GM12865 (cell line): ENCODE measurements around the gene F11R.
"Not testable (repeated sequence)": the region's sequence is repeated elsewhere in the genome, so short reads cannot be mapped to it uniquely, and the experiment has no call there.

Source experiments
- DNase-seq: peaks from one replicate; pipeline ENCODE4 v3.0.0; 2010; ENCODE audit warnings: low read depth
- H3K4me3 ChIP-seq: 2 replicates; pipeline ENCODE4 v1.5.1; 2011; ENCODE audit warnings: mild to moderate bottlenecking, low read depth, low read length, control low read depth
- CTCF ChIP-seq: IDR thresholded peaks from 2 replicates; pipeline ENCODE4 v1.5.1; 2011; ENCODE audit warnings: low read length, control low read depth, low read depth, inconsistent platforms; ENCODE audit not compliant: insufficient read depth; ENCODE audit errors: missing control alignments

The F11R gene

GRCh38 chr1:160954158-160955104, 66.5 kb downstream of the F11R start, which contains the start of gene ITLN2:
Gene ITLN2, minus strand, starts transcription at chr1:160954809. Its CDS starts 68 bp downstream, at chr1:160954741.
- peak; percentile 73 for DNase-seq
- peak; percentile 87 for TF ChIP-seq CTCF
- H3K4me3 ChIP-seq, result no peak within 1 kb of the TSS

DNA sequence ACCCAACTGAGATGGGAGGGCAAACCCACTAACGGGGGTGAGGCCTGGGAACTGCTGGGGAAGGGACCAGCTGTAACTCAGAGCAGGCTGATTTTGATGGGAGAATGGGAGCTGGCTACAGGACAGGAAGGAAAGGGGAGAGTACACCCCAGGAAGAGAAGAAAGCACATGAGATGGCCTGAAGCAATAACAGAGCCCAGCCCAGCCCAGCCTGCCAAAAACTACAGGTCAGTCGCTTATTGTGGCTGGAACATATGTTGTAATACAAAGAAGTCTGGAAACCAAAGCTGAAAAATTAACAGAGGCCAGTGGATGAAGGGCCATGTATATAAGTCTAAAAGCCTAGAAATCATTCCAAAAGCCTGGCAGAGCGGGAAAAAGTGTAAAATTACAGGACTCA, 67.9 kb downstream of the F11R start:
- DNase-seq, result no peak
- H3K4me3 ChIP-seq, result no peak overlapping the region
- no peak for TF ChIP-seq CTCF

- no peak for DNase-seq
- no peak for TF ChIP-seq CTCF
- H3K4me3 ChIP-seq, result no peak overlapping the region
These were observed 68.8 kb downstream of the F11R start for GRCh38 chr1:160952129-160952510.

DNA sequence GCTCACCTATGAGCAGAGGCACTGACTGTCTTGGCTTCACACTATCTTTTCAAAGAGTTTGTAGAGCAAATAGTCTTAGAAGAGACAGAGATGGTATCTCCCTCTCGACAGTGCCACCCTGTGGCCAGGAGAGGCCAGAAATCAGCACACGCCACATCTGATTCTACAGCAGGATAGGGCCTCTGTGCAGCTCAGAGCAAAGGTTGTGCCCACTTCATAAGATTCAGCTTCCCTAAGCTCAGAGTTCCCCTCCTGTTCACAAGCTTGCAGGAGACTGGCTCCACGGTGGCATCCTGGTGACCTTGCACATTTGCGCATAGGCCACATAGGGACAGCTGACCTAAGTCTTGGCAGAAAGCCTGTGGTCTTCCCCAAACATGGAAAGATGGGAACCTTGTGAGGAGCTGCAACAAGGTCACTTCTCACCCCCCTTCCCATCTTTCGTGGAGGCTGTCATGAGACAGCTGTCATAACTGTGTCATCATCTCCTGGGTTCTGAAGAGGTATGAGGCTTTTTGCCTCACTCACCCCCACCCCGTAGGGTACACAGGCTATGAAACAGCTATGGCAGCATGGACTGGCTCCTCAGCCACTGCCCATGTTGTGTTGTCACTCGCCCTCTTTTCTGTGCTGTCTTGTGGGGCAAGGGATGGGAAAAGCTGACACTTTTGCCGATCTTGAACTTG, 69.4 kb downstream of the F11R start:
- H3K4me3 ChIP-seq, result no peak overlapping the region
- DNase-seq, result peak; percentile 79
- peak; percentile 86 for TF ChIP-seq CTCF

GRCh38 chr1:160950657-160951056, 70.3 kb downstream of the F11R start:
- no peak for TF ChIP-seq CTCF
- no peak overlapping the region for H3K4me3 ChIP-seq
- no peak for DNase-seq

DNA sequence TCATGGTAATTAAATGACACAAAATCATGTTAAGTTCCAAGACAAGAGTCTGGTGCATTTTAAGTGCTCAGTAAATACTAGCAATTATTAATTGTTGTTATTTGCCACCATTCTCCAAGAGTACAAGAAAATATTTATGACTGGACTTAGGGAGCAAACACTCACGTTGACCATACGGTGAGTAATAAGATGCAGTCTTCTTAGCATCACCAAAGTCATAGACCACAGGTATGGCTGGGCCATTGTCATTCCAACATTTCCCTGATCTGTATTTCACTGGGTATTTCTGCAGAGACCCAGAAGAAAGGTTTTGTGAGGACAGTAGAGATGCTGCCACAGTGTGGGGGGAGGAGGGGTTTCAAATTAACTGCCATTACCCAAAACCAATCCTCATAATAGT, 71.1 kb downstream of the F11R start:
- no peak for TF ChIP-seq CTCF
- DNase-seq, result no peak
- H3K4me3 ChIP-seq, result no peak overlapping the region

DNA sequence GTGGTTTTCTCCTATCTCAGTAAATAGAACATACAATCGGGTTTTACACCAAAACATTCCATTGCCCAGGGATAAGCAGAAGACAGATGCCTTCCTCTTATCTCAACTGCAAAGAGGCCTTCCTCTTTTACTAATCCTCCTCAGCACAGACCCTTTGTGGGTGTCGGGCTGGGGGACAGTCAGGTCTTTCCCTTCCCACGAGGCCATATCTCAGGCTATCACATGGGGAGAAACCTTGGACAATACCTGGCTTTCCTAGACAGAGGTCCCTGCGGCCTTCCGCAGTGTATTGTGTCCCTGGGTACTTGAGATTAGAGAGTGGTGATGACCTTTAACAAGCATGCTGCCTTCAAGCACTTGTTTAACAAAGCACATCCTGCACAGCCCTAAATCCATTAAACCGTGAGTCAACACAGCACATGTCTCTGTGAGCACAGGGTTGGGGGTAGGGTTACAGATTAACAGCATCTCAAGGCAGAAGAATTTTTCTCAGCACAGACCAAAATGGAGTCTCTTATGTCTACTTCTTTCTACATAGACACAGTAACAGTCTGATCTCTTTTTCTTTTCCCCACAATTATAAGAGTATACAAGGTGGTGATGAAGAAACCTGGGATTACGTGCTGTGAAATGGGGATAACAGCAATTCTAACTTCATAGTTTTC, 71.6 kb downstream of the F11R start:
- DNase-seq, H3K4me3 ChIP-seq: not testable (repeated sequence)

GRCh38 chr1:160947174-160947759, 73.7 kb downstream of the F11R start:
- H3K4me3 ChIP-seq, DNase-seq: not testable (repeated sequence)

DNA sequence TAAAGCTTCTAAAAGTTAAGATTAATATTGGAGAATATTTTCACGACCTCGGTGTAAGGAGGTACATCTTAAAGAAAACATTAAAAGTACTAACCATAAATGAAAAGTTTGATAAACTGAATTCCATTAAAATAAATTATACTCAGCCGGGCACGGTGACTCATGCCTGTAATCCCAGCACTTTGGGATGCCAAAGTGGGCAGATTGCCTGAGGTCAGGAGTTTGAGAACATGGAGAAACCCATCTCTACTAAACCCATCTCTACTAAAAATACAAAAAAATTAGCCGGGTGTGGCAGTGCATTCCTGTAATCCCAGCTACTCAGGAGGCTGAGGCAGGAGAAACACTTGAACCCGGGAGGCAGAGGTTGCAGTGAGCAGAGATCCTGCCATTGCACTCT, 75.1 kb downstream of the F11R start:
- not testable (repeated sequence) for H3K4me3 ChIP-seq, DNase-seq
